ENCODE data around the gene CCR1. TPM values are rescaled to one million over a fixed set of nuclear protein-coding genes. Genes with fewer than 3 reads are reported as not detected.
"Not testable (repeated sequence)": the region's sequence is repeated elsewhere in the genome, so short reads cannot be mapped to it uniquely, and the experiment has no call there.

CCR1 gene
- total and polyA plus RNA-seq, 7 donors: 0.47 to 4.0 (median 1.0) TPM

DNA sequence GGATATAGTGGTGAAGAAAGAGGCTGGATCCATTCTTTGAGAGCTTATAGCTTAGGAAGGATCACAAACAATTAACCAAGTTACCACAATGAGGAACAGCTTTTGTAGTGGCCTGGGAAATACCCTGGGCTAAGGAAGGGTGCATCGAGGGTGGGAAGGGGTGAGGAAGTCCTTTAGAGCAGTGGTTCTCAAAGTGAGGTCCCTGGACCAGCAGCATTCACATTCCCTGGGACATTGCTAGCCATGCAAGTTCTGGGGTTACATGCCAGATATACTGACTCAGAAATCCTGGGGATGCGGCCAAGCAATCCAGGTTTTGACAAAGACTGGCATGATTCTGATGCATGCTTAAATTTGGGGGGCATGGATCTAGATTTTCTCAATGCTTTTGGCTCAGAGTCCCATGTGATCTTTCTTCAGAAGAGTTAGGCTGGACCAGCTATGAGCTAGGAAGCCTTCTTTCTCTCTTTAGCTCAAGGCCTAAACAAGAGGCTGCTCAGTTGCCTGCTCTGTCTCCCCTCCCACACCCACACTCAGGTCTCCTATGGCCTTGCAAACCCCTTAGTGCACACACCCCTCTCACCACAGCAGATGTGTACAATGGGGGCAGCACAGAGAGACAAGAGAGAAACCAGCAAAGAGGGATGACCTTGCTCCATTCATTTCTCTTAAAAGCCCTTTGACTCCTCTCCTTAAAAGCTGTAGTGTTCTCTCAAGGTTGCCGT lies 1.8 kb upstream of the CCR1 start:
- Histone ChIP-seq H3K27ac (no peak overlapping the region), H3K9me3 (no peaks in the 10 kb centered on the region), H3K36me3 (ENCODE audit: insufficient read depth in 1 of 2, low read depth in 1 of 2) (no peaks in the 10 kb centered on the region), H3K4me1 (no peaks in the 10 kb centered on the region), H3K4me3 (no peak overlapping the region), H3K27me3 (ENCODE audit: insufficient read depth in 3 of 3, low read length in 2 of 3) (no peaks in the 10 kb centered on the region)
- DNase-seq (no peak), ATAC-seq (no peak)
- WGBS, 3 donors: 59 to 78% (median 63%) methylated on average over 3 of the region's 3 CpGs
- intact Hi-C loops (cut with DNase I): no loop called here
- TF ChIP-seq, protein P1, sequence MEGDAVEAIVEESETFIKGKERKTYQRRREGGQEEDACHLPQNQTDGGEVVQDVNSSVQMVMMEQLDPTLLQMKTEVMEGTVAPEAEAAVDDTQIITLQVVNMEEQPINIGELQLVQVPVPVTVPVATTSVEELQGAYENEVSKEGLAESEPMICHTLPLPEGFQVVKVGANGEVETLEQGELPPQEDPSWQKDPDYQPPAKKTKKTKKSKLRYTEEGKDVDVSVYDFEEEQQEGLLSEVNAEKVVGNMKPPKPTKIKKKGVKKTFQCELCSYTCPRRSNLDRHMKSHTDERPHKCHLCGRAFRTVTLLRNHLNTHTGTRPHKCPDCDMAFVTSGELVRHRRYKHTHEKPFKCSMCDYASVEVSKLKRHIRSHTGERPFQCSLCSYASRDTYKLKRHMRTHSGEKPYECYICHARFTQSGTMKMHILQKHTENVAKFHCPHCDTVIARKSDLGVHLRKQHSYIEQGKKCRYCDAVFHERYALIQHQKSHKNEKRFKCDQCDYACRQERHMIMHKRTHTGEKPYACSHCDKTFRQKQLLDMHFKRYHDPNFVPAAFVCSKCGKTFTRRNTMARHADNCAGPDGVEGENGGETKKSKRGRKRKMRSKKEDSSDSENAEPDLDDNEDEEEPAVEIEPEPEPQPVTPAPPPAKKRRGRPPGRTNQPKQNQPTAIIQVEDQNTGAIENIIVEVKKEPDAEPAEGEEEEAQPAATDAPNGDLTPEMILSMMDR (IDR thresholded peaks at IDR 0.05): no peak

DNA sequence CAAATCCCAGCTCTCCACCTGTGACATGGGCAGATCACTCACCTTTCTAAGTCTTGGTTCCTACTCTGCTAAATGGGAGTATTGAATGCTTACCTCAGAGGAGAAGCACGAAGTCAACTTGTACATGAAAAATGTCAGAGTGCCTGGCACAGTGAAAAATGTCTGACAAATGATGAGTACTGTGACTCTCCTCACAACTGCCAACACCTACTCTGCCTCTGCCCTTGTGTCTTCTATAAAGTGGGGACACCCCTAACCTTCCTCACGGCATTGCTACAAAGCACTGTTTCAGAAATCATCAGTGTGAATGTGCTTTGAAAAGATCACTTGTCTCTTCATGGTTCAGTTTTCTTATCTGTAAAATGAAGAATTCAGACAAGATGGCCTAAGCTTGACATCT lies 940 bp upstream of the CCR1 start:
- Histone ChIP-seq H3K4me1 (no peaks in the 10 kb centered on the region), H3K9me3 (no peaks in the 10 kb centered on the region), H3K4me3 (no peak overlapping the region), H3K36me3 (ENCODE audit: insufficient read depth in 1 of 2, low read depth in 1 of 2) (no peaks in the 10 kb centered on the region), H3K27ac (no peak overlapping the region), H3K27me3 (ENCODE audit: insufficient read depth in 3 of 3, low read length in 2 of 3) (no peaks in the 10 kb centered on the region)
- intact Hi-C loops (cut with DNase I): no loop called here
- DNase-seq (no peak), ATAC-seq (no peak)
- TF ChIP-seq, protein P1 (IDR thresholded peaks at IDR 0.05): no peak
- WGBS, 3 donors: 44 to 55% (median 45%) methylated on average over 2 of the region's 2 CpGs

DNA sequence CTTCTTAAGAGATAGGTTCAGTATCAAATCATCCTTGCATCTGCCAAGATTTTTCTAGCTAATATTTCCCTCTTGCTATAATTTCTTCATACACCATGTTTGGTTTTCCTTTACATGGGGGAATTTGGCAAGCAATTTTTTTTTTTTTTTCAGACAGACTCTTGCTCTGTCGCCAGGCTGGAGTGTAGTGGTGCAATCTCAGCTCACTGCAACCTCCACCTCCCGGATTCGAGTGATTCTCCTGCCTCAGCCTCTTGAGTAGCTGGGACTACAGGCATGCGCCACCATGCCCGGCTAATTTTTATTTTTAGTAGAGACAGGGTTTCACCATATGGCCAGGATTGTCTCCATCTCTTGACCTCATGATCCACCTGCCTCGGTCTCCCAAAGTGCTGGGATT lies 599 bp downstream of the CCR1 start:
- H3K36me3 ChIP-seq (ENCODE audit: insufficient read depth in 1 of 2, low read depth in 1 of 2); H3K4me1 ChIP-seq; H3K9me3 ChIP-seq; H3K27me3 ChIP-seq (ENCODE audit: insufficient read depth in 3 of 3, low read length in 2 of 3); intact Hi-C loops (cut with DNase I); DNase-seq; ATAC-seq: not testable (repeated sequence)
- peak overlapping the region; percentile 46 for H3K4me3 ChIP-seq
- peak overlapping the region; percentile 36 for H3K27ac ChIP-seq
- WGBS, 3 donors: 87 to 95% (median 90%) methylated on average over 6 of the region's 6 CpGs

DNA sequence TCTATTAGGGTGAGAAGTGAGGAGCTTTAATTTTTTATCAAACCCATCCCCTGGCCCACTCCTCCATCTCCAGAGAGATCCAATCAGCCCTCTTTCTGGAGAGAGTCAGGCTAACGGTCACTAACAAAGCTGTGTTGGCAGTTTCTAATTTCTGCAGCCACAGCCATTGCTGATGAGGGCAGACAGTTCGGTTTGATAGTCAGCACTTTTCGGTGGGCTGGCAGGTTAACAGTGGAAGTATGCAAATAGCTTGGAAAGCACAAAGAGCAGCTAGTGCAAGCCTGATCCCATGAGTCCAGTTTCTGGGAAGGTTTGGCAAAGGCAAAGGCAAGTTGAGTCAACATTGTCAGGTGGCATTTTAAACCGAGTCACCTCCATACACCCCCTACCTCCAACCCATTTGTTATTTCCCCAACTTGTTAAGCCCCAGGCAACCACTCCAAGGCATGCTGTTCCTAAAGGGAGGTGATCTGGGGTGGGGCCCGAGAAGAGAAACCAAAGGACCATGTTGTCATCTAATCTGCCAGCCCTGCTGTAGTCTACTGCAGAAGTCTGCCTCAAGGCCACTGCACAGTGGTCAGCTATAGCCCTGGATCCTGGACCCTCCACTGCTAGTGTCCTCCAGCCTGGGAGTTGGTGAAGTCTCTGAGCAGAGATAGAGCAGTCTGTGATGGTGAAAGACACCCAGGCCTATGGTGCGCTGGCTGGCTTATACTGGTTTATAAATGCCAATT lies 1.7 kb downstream of the CCR1 start:
- intact Hi-C loops (cut with DNase I): no loop called here
- no peaks in the 10 kb centered on the region for H3K4me1 ChIP-seq
- no peaks in the 10 kb centered on the region for H3K27me3 ChIP-seq (ENCODE audit: insufficient read depth in 3 of 3, low read length in 2 of 3)
- no peaks in the 10 kb centered on the region for H3K36me3 ChIP-seq (ENCODE audit: insufficient read depth in 1 of 2, low read depth in 1 of 2)
- H3K4me3 ChIP-seq: peak overlapping the region; percentile 46
- H3K27ac ChIP-seq: no peak overlapping the region
- ATAC-seq (no peak), DNase-seq (no peak)
- no peaks in the 10 kb centered on the region for H3K9me3 ChIP-seq
- TF ChIP-seq, protein P1 (IDR thresholded peaks at IDR 0.05): no peak
- 55 to 67% (median 58%) methylated on average over 6 of the region's 6 CpGs for WGBS, 3 donors

DNA sequence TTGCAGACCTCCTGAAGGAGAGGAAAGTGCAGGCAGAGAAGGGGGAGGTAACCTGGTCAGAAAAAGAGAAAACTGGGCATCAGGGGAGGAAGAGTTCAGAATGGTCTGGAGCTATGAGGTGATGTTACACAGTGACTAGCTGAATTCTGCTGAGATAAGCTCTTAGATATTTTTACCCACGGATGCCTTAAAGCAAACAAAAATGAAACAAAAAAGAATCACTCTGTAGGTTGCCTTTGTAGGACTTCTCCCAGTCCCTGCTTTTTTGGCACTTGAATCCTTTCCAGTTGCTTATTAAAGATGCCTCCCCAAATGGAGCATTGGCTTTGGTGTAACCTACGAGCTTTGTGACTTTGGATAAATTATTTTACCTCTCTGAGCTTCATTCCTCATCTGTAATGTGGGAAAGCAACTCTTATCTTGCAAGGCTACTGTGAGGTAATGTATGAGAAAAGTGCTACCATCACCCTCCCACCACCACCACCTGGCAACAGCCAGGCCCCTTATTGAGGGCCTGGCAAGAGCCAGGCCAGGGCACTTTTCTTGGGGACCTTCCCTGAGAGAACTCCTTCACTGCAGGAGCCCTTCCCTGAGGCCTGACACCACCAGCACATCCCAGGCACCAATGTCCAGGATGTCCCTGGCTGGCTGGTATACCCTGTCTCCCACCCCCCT lies 2.7 kb downstream of the CCR1 start:
- 77 to 86% (median 83%) methylated on average over 2 of the region's 2 CpGs for WGBS, 3 donors
- Histone ChIP-seq H3K36me3 (ENCODE audit: insufficient read depth in 1 of 2, low read depth in 1 of 2) (no peaks in the 10 kb centered on the region), H3K4me1 (no peaks in the 10 kb centered on the region), H3K9me3 (no peaks in the 10 kb centered on the region), H3K27ac (no peak overlapping the region), H3K4me3 (peak overlapping the region; percentile 46), H3K27me3 (ENCODE audit: insufficient read depth in 3 of 3, low read length in 2 of 3) (no peaks in the 10 kb centered on the region)
- DNase-seq (no peak), ATAC-seq (no peak)
- intact Hi-C loops (cut with DNase I): no loop called here
- TF ChIP-seq, protein P1 (IDR thresholded peaks at IDR 0.05): no peak

All from psoas muscle (tissue), 8 donors.